NCI-H526 (cell line): ENCODE measurements around the gene HSP90AB1.

ENCODE experiments used
- DNase-seq, 2 experiments: peaks; one replicate each; lab custom pipeline; 2025; lab: John Stamatoyannopoulos, UW

HSP90AB1 gene

GRCh38 chr6:44269178-44269920 lies 22.4 kb downstream of the HSP90AB1 start:
- DNase-seq = no peak

DNA sequence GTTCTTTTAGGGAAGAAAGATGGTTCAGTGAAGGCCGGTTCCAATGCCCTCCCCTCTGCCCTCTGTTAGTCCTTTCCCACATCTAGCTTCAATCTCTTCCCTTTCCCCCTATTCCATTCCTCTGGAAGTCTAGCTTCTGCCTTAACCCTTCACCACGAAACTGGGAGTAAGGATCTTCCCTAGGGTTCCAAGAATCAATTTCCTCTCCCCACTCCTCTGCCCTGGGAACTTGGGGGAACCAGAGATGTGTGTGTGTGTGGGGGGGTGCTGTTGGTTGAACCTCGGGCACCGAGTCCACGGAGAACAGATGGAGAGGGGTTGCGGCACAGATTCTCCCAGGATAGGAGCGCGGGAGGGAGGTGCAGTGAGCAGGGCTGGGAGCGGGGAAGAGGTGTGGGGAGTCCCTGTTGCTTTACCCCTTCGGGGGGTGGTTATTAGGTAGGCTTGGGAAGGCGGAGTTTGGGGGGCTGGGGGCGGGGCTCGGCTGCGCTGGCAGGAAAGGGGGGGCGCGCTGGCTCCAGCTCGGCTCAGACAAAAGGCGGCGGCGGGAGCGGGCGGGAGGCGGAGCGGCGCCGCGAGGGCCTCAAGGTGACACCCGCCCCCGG lies 23.1 kb downstream of the HSP90AB1 start, which contains the start of gene TMEM151B:
TMEM151B (plus strand) TSS at position 530 of the 605 bp plus-strand sequence. CDS start 293 bp downstream, outside the sequence.
- DNase-seq = peak in 1 of 2 experiments; percentile 40

GRCh38 chr6:44270526-44271405 lies 23.9 kb downstream of the HSP90AB1 start:
- peak in 1 of 2 experiments; percentile 71 for DNase-seq

GRCh38 chr6:44271406-44271723 lies 24.5 kb downstream of the HSP90AB1 start:
- no peak for DNase-seq

DNA sequence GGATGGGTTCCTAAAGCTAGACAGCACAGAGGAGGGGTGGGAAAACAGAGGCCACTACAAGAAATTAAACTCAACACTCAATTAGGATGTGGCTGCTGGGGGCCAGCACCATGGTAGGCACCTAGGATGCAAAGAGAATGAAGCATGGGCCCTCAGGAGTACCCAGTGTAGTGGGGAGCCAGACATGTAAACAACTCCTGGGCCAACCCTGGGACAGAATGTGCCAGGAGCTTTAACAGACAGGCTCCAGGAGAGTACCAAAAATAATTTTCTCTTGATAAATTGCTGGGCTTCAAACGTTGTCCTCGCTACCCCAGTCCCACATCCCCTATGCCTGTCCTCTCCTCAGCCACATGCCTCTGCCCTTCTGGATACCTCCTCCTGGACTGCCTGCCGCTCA lies 25.0 kb downstream of the HSP90AB1 start:
- no peak for DNase-seq

DNA sequence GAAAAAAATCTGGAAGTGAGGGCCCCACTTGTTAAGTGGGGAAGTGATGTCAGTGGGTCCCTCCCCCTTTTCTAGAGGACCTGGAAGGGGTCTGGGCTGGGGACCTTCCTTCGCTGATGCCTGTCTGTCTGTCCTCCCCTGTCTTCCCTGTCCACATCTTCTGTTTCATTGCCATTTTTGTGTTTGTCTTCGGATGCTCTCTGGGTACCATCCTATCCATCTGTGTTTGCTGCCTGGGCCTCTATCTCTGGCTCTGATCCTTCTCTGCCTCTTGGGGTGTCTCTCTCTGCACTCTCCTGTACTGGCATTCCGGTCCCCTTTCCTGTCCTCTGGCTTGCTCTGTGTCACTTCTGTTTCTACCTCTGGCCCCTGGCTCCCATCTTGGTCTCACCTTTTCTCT lies 25.6 kb downstream of the HSP90AB1 start:
- no peak for DNase-seq

GRCh38 chr6:44272999-44273566 lies 26.2 kb downstream of the HSP90AB1 start:
- no peak for DNase-seq

DNA sequence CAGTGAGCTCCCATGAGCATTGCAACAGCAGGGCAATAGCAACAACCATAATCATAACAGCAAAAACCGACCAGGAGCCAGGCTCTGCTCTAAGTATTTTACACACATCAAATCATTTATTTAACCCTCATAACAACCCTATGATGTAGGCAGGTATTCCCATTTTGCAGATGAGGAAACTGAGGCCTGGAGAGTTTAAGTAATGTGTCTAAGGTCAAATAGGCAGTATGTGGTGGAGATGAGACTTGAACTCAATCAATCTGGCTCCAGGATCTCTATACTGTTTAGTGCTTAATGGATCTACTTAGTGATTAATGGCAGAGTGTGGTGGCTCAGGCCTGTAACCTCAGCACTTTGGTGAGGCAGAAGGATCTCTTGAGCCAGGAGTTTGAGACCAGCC lies 26.7 kb downstream of the HSP90AB1 start:
- DNase-seq = no peak

DNA sequence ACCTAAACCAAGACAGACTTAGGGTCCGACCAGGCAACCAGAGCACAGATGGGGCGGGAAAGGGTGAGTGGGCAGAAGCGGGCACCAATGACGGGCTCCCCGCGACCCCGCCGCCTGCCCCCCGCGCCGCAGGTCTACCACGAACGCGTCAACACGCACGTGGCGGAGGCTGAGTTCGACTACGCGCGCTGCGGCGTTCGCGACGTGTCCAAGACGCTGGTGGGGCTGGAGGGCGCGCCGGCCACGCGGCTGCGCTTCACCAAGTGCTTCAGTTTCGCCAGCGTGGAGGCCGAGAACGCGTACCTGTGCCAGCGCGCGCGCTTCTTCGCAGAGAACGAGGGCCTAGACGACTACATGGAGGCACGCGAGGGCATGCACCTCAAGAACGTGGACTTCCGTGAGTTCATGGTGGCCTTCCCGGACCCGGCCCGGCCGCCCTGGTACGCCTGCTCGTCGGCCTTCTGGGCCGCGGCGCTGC lies 28.4 kb downstream of the HSP90AB1 start:
- no peak for DNase-seq

DNA sequence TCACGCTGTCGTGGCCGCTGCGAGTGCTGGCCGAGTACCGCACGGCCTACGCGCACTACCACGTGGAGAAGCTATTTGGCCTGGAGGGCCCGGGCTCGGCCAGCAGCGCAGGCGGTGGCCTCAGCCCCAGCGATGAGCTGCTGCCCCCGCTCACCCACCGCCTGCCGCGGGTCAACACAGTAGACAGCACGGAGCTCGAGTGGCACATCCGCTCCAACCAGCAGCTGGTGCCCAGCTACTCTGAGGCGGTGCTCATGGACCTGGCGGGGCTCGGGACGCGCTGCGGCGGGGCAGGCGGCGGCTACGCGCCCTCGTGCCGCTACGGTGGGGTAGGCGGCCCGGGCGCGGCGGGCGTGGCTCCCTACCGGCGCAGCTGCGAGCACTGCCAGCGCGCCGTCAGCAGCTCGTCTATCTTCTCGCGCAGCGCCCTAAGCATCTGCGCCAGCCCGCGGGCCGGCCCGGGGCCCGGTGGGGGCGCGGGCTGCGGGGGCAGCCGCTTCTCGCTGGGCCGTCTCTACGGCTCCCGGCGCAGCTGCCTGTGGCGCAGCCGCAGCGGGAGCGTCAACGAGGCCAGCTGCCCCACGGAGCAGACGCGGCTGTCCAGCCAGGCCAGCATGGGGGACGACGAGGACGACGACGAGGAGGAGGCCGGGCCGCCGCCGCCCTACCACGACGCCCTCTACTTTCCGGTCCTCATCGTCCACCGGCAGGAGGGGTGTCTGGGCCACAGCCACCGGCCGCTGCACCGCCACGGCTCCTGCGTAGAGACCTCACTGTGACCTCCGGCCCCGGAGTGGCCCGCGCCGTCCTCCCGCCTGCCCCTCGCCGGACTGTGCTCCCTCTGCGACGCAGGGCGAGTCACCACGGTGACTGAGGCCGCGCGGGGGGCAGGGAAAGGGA lies 29.1 kb downstream of the HSP90AB1 start:
- DNase-seq = peak in 1 of 2 experiments; percentile 79

DNA sequence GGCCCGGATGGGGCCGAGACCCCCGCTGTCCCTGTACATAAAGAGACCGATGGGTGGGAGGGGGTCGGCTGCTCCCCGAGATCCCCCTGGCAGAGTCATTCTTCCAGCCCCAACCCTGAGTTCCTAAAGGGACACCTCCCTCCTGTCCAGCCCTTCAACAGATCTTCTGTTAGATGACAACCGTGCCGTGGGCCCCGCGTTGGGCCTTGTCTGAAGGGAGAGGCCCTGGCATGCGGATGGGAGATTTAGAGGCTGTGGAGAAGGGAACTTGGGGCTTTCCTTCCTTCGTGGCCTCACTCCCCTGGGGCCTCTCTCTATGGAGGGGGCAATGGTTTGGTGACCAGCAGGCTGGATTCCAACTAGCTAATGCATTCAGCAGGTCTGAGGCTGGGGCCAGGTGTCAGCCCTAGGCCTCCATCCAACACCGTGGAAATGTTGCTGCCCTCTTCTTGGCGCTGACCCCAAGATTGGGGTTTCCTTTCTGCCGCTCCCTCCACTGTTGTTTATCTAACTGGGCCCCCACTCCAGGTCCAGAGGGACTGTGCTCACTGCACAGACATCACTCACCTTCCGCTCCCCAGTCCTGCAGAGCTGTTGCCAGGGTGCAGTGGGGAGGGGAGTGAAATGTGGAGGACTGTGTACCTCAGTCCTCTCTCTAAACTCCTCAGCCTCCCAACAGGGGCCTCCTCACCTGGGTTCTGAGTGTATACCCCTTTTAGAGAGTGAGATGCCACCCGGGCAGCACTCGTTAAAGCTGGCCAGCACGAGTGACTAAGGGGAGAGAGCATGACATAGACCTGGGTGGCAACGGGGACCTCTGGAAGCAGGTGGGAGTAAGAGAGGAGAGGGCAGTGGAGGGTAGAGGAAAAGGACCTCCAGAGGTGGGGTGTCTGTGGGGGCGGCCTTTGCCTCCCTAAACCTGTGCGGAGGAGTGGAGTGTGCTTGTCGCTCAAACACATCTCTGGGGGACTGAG lies 30.1 kb downstream of the HSP90AB1 start:
- DNase-seq = no peak

- DNase-seq = no peak
These were observed 30.9 kb downstream of the HSP90AB1 start for GRCh38 chr6:44277763-44278162.

GRCh38 chr6:44278315-44278714 lies 31.4 kb downstream of the HSP90AB1 start:
- DNase-seq = no peak

GRCh38 chr6:44278774-44279697 lies 32.1 kb downstream of the HSP90AB1 start:
- DNase-seq = no peak

DNA sequence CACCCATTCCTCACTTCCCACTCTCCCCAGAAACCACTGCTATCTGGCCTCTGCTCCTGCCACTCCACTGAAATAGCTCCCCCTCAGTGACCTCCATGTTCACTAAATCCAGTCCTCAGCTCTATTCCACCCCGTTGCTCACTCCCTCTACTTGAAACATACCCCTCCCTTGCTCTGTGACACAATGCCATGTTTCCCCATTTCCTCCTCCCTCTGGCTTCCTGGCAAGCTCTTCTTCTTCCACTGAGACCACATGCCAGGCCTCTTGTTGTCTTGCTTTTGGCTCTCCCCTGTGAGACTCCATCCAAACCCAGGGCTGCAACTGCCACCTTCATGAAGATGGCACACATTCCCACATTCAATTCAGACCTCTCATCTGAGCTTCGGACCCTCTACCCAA lies 37.2 kb downstream of the HSP90AB1 start:
- no peak for DNase-seq

- DNase-seq = no peak
These were observed 38.0 kb downstream of the HSP90AB1 start for GRCh38 chr6:44284867-44285266.

GRCh38 chr6:44285552-44286284 lies 38.8 kb downstream of the HSP90AB1 start:
- DNase-seq = no peak

- no peak for DNase-seq
These were observed 39.3 kb downstream of the HSP90AB1 start for GRCh38 chr6:44286285-44286565.
